PFSK-1 (cell line): ENCODE measurements around the gene ANKS1A.

ENCODE experiments used
- FOXP2 ChIP-seq: optimal IDR thresholded peaks from 2 replicates; pipeline ENCODE3; 2011; ENCODE audit warnings: borderline replicate concordance, control low read depth, inconsistent platforms; ENCODE audit not compliant: insufficient read depth; ENCODE audit errors: extremely low read length, extremely low read depth
- POLR2AphosphoS5 ChIP-seq: IDR thresholded peaks from 2 replicates; pipeline ENCODE4 v1.6.1; 2012; ENCODE audit warnings: low read depth, mild to moderate bottlenecking, control low read depth, low read length, moderate library complexity
- TF ChIP-seq, protein P1 (sequence below), 2 experiments: IDR thresholded peaks; 2 replicates each; pipeline versions ENCODE4 v1.6.1 to v1.8.0; 2011 to 2012; ENCODE audit warnings: low read depth in 2 of 2, low read length in 2 of 2, control low read depth in 1 of 2, inconsistent platforms in 1 of 2, mild to moderate bottlenecking in 1 of 2, moderate library complexity in 1 of 2; ENCODE audit not compliant: insufficient read depth in 1 of 2

- TF ChIP-seq POLR2AphosphoS5, result no peak
- TF ChIP-seq, protein P1, sequence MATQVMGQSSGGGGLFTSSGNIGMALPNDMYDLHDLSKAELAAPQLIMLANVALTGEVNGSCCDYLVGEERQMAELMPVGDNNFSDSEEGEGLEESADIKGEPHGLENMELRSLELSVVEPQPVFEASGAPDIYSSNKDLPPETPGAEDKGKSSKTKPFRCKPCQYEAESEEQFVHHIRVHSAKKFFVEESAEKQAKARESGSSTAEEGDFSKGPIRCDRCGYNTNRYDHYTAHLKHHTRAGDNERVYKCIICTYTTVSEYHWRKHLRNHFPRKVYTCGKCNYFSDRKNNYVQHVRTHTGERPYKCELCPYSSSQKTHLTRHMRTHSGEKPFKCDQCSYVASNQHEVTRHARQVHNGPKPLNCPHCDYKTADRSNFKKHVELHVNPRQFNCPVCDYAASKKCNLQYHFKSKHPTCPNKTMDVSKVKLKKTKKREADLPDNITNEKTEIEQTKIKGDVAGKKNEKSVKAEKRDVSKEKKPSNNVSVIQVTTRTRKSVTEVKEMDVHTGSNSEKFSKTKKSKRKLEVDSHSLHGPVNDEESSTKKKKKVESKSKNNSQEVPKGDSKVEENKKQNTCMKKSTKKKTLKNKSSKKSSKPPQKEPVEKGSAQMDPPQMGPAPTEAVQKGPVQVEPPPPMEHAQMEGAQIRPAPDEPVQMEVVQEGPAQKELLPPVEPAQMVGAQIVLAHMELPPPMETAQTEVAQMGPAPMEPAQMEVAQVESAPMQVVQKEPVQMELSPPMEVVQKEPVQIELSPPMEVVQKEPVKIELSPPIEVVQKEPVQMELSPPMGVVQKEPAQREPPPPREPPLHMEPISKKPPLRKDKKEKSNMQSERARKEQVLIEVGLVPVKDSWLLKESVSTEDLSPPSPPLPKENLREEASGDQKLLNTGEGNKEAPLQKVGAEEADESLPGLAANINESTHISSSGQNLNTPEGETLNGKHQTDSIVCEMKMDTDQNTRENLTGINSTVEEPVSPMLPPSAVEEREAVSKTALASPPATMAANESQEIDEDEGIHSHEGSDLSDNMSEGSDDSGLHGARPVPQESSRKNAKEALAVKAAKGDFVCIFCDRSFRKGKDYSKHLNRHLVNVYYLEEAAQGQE (IDR thresholded peaks at IDR 0.05; ENCODE audit: insufficient read depth in 1 of 2, low read depth in 2 of 2, low read length in 2 of 2), result no peak
- no peak for TF ChIP-seq FOXP2
These were observed 124.6 kb downstream of the ANKS1A start for GRCh38 chr6:35013701-35014100.
